HFF-Myc (cell line): Measurements from ENCODE around the gene TLE3.

Experiments used
- DNase-seq: peaks from one replicate; pipeline ENCODE4 v3.0.0-alpha.2; 2011; ENCODE audit warnings: low read depth; ENCODE audit errors: extremely low read depth
- H3K4me3 ChIP-seq: replicated peaks from 2 replicates; pipeline ENCODE4 v1.5.1; 2011; ENCODE audit warnings: low read depth, mild to moderate bottlenecking, control low read depth, low read length
- CTCF ChIP-seq: IDR thresholded peaks from 2 replicates; pipeline ENCODE4 v1.5.1; 2012; ENCODE audit warnings: mild to moderate bottlenecking, low read depth, low read length, control low read depth; ENCODE audit errors: missing control alignments

Gene TLE3

GRCh38 chr15:70017801-70018200, 79.9 kb downstream of the TLE3 start:
- no peak for DNase-seq
- no peak for TF ChIP-seq CTCF
- H3K4me3 ChIP-seq: no peak overlapping the region

- TF ChIP-seq CTCF: no peak
- no peak for DNase-seq
- H3K4me3 ChIP-seq: no peak overlapping the region
These were observed 80.7 kb downstream of the TLE3 start for GRCh38 chr15:70017025-70017424.

GRCh38 chr15:70016511-70016994, 81.2 kb downstream of the TLE3 start:
- DNase-seq: no peak
- no peak for TF ChIP-seq CTCF
- H3K4me3 ChIP-seq: no peak overlapping the region

GRCh38 chr15:70014860-70015490, 82.7 kb downstream of the TLE3 start:
- no peak for DNase-seq
- no peak for TF ChIP-seq CTCF
- H3K4me3 ChIP-seq: no peak overlapping the region

GRCh38 chr15:70014331-70014730, 83.4 kb downstream of the TLE3 start:
- no peak for TF ChIP-seq CTCF
- no peak overlapping the region for H3K4me3 ChIP-seq
- DNase-seq: no peak

- no peak for TF ChIP-seq CTCF
- H3K4me3 ChIP-seq: no peak overlapping the region
- DNase-seq: no peak
These were observed 83.9 kb downstream of the TLE3 start for GRCh38 chr15:70013656-70014313.
